ENCODE data around the gene ROPN1L. TPM values are rescaled to one million over a fixed set of nuclear protein-coding genes. Genes with fewer than 3 reads are reported as not detected.

Gene ROPN1L
- total RNA-seq, 1 experiment from 2014 or later = 0.66 TPM

DNA sequence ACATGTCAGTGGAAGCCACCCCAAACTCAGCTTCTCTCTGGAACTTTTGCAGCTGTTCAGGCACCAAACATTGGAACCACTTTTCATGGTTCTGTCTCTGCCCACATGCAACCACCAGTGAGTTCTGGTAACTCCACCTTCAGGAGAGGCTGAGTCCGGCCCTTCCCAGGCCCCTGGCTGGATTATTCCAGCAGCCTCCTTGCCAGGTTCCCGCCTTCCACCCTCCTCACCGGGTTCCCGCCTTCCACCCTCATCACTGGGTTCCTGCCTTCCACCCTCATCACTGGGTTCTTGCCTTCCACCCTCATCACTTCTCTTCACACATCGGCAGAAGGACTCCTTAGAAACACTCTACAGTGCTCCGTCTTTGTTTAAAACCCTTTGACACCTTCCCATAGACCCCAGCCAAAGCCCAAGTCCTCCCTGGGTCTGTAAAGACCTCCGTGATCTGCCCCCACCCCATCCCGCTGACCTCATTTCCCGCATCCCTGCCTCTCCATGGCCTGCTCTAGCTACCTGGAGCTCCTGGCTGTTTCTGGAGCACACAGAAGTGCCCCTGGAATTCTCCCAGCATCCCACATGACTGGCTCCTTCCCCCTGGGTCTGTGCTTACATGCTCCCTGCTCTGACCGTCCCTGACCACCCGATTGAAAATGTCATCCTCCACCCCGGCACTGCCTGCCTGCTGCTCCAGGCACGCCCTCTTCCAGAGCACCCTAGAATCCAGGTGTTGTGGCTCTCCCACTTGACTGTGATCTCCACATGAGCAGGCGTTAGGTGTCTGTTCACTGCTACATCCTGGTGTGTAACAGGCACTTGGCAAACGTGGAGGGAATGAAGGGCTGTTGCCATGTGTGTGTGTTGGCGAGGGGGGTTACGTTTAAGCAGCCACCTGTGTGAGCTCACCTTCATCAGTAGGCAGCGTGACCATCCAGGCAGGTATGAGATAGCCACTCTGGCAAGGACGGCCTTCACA, 17.7 kb downstream of the ROPN1L start:
- CTCF ChIA-PET = interaction anchor here (1.9 kb wide), 1 partner anchor 168 kb away, joined by 6 read pairs; no protein-coding TSS in a partner anchor
- no peak overlapping the region for H3K27ac ChIP-seq (ENCODE audit: low read depth, low read length)
- H3K9ac ChIP-seq (ENCODE audit: low read length) = no peak overlapping the region
- peaks cover 6 to 15% of the 10 kb centered on the region in 2 experiments; a peak in 3 of 4 replicates for H3K4me1 ChIP-seq (ENCODE audit: control insufficient read depth in 1 of 2, insufficient read depth in 2 of 2, low read length in 2 of 2)
- H2AFZ ChIP-seq (ENCODE audit: low read depth, low read length, poor library complexity, severe bottlenecking) = no peak overlapping the region
- H3K27me3 ChIP-seq (ENCODE audit: insufficient read depth, low read length) = no peaks in the 10 kb centered on the region
- TF ChIP-seq MAX (IDR thresholded peaks at IDR 0.05) (no peak), SRF (IDR thresholded peaks at IDR 0.05; ENCODE audit: low read depth) (no peak), SP1 (IDR thresholded peaks at IDR 0.05; ENCODE audit: low read depth) (no peak), EGR1 (IDR thresholded peaks at IDR 0.05; ENCODE audit: low read depth) (no peak), SIN3A (IDR thresholded peaks at IDR 0.05; ENCODE audit: low read depth) (no peak), POLR2A (IDR thresholded peaks at IDR 0.05; ENCODE audit: borderline replicate concordance, extremely low read depth, insufficient read depth, insufficient read length) (no peak), CEBPB (IDR thresholded peaks at IDR 0.05; ENCODE audit: low read depth) (no peak), ELF1 (IDR thresholded peaks at IDR 0.05; ENCODE audit: borderline replicate concordance, low read depth) (no peak), JUND (IDR thresholded peaks at IDR 0.05) (no peak), EZH2 (IDR thresholded peaks at IDR 0.05) (no peak), ZNF274 (IDR thresholded peaks at IDR 0.05; ENCODE audit: low read depth, low read length) (no peak), CBX3 (IDR thresholded peaks at IDR 0.05; ENCODE audit: low read depth) (no peak), ZFX (IDR thresholded peaks at IDR 0.05) (no peak), RAD21 (IDR thresholded peaks at IDR 0.05; ENCODE audit: low read depth) (no peak), POLR2AphosphoS5 (IDR thresholded peaks at IDR 0.05; ENCODE audit: low read depth, low read length) (no peak)
- TF ChIP-seq, protein P1, sequence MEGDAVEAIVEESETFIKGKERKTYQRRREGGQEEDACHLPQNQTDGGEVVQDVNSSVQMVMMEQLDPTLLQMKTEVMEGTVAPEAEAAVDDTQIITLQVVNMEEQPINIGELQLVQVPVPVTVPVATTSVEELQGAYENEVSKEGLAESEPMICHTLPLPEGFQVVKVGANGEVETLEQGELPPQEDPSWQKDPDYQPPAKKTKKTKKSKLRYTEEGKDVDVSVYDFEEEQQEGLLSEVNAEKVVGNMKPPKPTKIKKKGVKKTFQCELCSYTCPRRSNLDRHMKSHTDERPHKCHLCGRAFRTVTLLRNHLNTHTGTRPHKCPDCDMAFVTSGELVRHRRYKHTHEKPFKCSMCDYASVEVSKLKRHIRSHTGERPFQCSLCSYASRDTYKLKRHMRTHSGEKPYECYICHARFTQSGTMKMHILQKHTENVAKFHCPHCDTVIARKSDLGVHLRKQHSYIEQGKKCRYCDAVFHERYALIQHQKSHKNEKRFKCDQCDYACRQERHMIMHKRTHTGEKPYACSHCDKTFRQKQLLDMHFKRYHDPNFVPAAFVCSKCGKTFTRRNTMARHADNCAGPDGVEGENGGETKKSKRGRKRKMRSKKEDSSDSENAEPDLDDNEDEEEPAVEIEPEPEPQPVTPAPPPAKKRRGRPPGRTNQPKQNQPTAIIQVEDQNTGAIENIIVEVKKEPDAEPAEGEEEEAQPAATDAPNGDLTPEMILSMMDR (IDR thresholded peaks at IDR 0.05 in 2 of 3, conservative IDR thresholded peaks at IDR 0.05 in 1 of 3; ENCODE audit: borderline replicate concordance in 1 of 3, insufficient read depth in 1 of 3, low read depth in 2 of 3, low read length in 2 of 3) = no peak
- TF ChIP-seq, protein P2, sequence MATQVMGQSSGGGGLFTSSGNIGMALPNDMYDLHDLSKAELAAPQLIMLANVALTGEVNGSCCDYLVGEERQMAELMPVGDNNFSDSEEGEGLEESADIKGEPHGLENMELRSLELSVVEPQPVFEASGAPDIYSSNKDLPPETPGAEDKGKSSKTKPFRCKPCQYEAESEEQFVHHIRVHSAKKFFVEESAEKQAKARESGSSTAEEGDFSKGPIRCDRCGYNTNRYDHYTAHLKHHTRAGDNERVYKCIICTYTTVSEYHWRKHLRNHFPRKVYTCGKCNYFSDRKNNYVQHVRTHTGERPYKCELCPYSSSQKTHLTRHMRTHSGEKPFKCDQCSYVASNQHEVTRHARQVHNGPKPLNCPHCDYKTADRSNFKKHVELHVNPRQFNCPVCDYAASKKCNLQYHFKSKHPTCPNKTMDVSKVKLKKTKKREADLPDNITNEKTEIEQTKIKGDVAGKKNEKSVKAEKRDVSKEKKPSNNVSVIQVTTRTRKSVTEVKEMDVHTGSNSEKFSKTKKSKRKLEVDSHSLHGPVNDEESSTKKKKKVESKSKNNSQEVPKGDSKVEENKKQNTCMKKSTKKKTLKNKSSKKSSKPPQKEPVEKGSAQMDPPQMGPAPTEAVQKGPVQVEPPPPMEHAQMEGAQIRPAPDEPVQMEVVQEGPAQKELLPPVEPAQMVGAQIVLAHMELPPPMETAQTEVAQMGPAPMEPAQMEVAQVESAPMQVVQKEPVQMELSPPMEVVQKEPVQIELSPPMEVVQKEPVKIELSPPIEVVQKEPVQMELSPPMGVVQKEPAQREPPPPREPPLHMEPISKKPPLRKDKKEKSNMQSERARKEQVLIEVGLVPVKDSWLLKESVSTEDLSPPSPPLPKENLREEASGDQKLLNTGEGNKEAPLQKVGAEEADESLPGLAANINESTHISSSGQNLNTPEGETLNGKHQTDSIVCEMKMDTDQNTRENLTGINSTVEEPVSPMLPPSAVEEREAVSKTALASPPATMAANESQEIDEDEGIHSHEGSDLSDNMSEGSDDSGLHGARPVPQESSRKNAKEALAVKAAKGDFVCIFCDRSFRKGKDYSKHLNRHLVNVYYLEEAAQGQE (IDR thresholded peaks at IDR 0.05; ENCODE audit: low read depth) = no peak
- TF ChIP-seq, protein P3, sequence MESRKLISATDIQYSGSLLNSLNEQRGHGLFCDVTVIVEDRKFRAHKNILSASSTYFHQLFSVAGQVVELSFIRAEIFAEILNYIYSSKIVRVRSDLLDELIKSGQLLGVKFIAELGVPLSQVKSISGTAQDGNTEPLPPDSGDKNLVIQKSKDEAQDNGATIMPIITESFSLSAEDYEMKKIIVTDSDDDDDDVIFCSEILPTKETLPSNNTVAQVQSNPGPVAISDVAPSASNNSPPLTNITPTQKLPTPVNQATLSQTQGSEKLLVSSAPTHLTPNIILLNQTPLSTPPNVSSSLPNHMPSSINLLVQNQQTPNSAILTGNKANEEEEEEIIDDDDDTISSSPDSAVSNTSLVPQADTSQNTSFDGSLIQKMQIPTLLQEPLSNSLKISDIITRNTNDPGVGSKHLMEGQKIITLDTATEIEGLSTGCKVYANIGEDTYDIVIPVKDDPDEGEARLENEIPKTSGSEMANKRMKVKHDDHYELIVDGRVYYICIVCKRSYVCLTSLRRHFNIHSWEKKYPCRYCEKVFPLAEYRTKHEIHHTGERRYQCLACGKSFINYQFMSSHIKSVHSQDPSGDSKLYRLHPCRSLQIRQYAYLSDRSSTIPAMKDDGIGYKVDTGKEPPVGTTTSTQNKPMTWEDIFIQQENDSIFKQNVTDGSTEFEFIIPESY (IDR thresholded peaks at IDR 0.05; ENCODE audit: extremely low read depth, insufficient replicate concordance, low read length) = no peak
- ATAC-seq (no peak), DNase-seq (ENCODE audit: low read depth, low spot score) (no peak)
- H3K9me2 ChIP-seq (ENCODE audit: insufficient read depth) = no peaks in the 10 kb centered on the region
- POLR2A ChIA-PET = no interaction called here
- no peaks in the 10 kb centered on the region for H3K9me3 ChIP-seq (ENCODE audit: control insufficient read depth in 1 of 2, insufficient read depth in 1 of 2, low read depth in 1 of 2, low read length in 2 of 2)
- intact Hi-C loops (cut with micrococcal nuclease) = no loop called here
- no peak overlapping the region for H3K4me2 ChIP-seq (ENCODE audit: low read length)
- H3K36me3 ChIP-seq (ENCODE audit: control insufficient read depth in 1 of 2, insufficient read depth in 2 of 2, low read length in 2 of 2) = no peaks in the 10 kb centered on the region
- H3K4me3 ChIP-seq (replicated peaks in 1 of 2; ENCODE audit: low read depth in 1 of 2, low read length in 2 of 2) = no peak overlapping the region
- no peaks in the 10 kb centered on the region for H4K20me1 ChIP-seq (ENCODE audit: insufficient read depth)
- RAD21 ChIA-PET (ENCODE audit: low non-redundant PET in 1 of 2, low total read pairs in 2 of 2, uncharacterized antibody in 2 of 2, unreplicated experiment in 2 of 2) = no interaction called here
- no TSS peak for BruUV-seq (replicated peaks)
- no peaks in the 10 kb centered on the region for H3K79me2 ChIP-seq (ENCODE audit: insufficient read depth, low read length)

Data from HCT116 (cell line).